ENCODE measurements around the gene TOMM20L.
A peak's percentile ranks its signal among the peaks of the same experiment; 100 is the strongest.

The TOMM20L gene

DNA sequence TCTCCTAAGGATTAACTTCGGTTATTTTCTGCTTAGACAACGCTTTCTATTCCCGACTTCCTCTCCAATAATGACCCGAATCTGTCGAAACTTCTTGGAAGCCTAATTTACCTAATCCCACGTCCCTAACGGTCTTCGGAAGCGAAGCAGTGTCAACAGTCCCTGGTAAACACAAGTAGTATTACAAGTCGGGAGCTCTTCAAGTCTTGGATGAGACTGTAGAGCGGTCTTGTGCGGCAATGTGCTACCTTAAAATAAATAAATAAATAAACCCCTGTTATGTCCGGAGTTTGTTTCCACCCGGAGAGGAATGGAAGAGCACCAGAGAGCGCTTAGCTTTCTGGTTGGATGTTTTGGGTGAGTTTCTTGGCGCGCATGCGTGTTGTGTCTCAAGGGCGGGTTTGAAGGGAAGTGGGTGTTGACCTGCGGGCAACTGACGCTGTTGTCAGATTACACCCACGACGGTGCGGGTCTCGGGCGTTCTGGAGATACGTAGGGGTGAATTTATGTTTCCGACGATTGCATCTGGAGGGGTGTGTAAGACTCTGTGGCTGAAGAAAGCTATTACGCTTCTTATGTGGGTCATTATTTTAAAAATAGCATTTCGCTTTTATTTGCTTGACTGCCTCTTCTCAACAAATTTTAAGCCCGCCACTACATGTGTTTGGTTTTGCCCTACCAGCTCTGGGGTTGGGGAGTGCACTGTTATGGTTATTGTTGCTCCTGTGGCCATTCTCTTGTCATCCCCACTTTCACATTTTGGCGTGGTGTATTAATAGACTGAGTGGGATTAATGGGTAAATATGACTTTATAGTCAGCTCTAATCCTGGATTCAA is 31.8 kb downstream of the TOMM20L start, which contains the start of the genes KIAA0586 and TIMM9:
Gene KIAA0586, plus strand, starts transcription at position 439 of the 837 bp plus-strand sequence. CDS start 546 bp downstream, outside the sequence.
Gene TIMM9, minus strand, starts transcription at position 251 of the 837 bp plus-strand sequence. CDS start 15,586 bp downstream, outside the sequence.
- DNase-seq = peak; percentile 96

DNA sequence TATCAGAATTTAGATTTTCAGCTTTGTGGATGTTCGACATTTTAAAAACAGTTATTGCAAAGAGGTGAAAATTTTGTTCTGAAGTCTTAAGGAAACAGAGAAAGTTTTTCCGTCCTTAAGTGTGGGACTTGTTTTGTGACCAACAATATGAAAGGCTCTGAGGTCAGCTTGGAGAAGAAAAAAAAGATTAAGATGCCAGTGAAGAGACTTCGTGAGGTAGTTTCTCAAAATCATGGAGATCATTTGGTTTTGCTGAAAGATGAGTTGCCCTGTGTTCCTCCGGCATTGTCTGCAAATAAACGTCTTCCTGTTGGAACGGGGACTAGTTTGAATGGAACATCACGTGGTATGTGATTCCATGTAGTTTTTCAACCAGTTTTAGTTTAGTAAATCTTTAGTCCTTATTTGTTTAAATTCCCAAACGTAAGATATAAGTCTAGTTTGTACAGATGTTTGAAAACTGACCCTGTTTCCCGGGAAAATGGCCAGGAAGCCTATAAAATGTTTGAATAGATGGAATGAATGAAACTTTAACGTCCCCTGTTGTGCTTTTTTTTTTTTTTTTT is 32.5 kb downstream of the TOMM20L start:
- DNase-seq = no peak

DNA sequence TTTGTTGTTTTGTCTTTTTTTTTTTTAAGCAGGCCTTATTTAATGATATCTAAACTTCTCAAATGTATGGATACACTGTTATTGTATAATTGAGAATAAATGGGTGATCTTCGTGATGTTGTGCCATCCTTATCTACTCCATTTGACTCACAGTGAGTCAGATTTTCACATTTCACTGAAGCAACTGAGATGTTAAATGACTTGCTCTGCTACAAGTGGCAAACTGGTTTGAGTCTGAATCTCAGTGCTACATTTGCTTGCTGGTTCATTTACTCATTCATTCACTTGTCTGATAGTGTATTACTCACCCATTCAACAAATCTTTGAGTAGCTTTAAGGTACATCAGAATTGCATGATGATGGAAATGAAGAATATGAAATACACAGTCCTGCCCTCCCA is 34.4 kb downstream of the TOMM20L start:
- DNase-seq = no peak

- no peak for DNase-seq
These were observed 43.7 kb downstream of the TOMM20L start for GRCh38 chr14:58439476-58439875.

- DNase-seq = no peak
These were observed 48.9 kb downstream of the TOMM20L start for GRCh38 chr14:58444627-58445026.

DNA sequence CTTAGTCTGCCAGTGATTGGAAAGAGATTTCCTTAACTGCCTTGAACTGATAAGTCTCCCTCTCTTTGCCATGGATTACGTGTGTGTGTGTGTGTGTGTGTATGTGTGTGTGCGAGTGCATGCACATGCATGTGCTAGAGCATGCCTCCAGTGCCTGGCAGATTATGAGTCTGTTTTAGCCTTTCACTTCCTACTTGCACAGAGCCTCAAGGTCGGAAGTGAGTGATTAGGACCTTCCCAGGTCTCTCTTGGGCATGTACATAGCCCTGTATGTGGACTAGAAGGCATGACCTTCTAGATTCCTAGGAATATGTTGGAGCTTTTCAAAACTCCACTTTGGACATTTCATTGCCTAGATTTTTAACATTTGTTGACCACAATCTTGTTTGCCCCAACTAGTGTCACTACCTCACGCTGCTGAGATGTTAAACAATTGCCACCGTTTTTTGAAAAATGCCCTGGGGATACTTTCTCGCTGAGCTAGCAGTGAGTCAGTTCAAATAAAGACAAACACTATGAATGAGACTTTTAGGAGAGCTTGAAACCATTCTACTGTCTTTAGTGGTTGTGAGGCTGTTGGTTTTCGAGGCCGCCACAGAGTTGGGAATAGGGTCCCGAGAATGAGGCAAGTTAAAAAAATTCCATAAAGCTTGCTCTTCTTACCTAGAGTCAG is 60.0 kb downstream of the TOMM20L start:
- DNase-seq = no peak
